Putamen (tissue), 1 donor: ENCODE measurements around the gene SHISA9.

Experiments
- DNase-seq: peaks from one replicate; pipeline ENCODE4 v3.0.0-alpha.2; 2016; ENCODE audit warnings: low spot score

SHISA9 gene

GRCh38 chr16:13076878-13077277 is 175.5 kb downstream of the SHISA9 start:
- DNase-seq, result no peak

- DNase-seq, result no peak
Measured at GRCh38 chr16:13077816-13078215, 176.4 kb downstream of the SHISA9 start.

- no peak for DNase-seq
Measured at GRCh38 chr16:13080531-13080930, 179.1 kb downstream of the SHISA9 start.

DNA sequence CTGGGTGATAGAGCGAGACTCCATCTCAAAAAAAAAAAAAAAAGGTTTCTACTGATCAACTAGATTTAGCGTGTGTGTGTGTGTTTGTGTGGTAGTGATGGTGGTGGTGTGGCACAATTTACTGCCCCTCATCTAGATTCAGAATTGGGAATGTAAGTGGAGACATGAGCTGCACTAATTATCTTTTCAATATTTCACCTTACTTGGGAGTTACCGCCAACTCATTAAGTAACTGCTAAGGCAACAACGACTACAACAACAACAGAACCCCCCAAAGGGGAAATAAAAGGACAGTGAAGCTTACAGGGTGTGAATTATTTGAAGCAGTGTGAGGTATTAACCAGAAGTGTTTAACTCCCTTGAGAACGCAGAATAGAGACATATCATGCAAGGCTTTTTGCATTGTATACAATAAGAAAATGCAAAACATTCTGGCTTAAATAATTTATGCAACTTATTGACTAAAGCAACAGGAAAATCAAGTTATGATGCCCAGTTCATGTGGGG is 180.5 kb downstream of the SHISA9 start:
- no peak for DNase-seq

DNA sequence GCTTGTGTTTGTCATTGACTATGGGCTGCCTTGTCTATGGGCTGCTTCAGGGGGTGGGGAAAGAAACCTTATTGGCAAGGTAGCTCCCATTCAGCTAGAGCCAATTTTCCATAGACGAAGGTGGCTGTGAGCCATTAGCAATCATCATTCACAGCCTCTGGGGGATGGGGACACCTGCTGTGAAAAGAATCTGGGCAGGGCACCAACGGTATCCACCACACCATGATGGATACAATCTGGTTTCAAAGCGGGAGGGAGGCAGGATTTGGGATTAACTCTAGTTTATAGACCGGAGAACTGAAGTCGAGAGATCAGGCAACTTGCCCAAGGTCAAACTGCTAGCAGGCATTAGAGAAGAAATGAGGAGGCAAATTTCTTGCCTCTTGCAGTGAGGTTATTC is 182.3 kb downstream of the SHISA9 start:
- no peak for DNase-seq

GRCh38 chr16:13084331-13084730 is 182.9 kb downstream of the SHISA9 start:
- no peak for DNase-seq

DNA sequence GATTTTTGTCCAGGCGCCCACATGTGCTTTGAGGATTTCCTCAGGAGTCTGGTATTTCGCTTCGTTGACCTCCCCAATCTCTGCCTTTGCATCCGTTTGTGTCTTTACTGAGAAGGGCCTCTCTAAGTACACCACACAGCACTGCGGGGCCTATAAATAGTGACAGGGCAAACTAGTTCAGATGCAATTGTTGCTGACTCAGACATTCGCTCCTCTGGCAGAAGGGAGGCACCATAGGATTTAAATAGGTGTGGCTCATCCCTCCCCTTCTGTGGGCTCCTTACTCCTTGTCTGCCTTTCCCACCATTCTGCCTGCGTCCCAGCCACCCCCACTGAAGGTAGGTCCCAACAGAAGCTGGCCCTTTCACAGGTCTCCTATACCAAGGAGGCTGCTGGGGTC is 192.3 kb downstream of the SHISA9 start:
- DNase-seq, result peak; percentile 52

DNA sequence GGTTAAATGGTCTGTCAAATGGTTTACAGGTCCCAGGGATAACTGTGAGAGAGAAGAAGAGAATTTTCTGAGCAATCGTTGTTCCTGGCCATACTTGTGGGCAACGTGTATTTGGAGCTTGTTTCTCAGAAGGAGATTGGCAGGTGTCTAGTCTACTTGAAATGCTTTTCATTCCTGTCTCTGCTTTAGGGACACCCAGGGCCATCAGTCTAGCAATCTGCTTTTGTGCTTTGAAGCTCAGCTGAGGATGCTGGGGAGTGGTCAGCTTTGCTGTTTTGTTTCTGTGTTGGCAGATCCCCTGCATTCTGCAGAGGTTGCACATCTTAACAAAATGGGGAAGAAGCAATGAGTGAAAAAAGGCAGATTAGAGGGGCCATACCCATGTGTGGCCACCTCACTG is 193.7 kb downstream of the SHISA9 start:
- no peak for DNase-seq

GRCh38 chr16:13098536-13098935 is 197.1 kb downstream of the SHISA9 start:
- DNase-seq, result no peak

GRCh38 chr16:13099822-13100221 is 198.4 kb downstream of the SHISA9 start:
- no peak for DNase-seq

GRCh38 chr16:13100970-13101369 is 199.6 kb downstream of the SHISA9 start:
- no peak for DNase-seq

DNA sequence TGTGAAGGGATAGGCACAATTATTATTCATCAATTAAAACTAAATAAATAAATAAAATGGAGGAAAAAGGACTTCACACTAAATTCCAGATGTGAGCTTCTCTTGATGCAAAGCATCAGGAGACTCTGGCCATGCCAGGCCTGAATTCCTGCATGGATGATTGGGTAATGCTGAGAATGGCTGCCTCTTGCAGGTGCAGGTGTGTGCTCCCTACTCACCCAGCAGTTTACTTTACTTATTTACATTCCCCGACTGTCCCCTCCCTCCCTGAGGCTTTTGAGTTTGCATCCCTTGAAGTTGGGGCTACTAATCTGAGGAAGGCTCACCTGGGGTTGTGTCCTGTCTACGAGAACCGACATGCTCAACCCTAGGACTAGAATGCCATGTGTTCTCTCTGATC is 200.4 kb downstream of the SHISA9 start:
- DNase-seq, result no peak

- no peak for DNase-seq
Measured at GRCh38 chr16:13102401-13102800, 201.0 kb downstream of the SHISA9 start.

DNA sequence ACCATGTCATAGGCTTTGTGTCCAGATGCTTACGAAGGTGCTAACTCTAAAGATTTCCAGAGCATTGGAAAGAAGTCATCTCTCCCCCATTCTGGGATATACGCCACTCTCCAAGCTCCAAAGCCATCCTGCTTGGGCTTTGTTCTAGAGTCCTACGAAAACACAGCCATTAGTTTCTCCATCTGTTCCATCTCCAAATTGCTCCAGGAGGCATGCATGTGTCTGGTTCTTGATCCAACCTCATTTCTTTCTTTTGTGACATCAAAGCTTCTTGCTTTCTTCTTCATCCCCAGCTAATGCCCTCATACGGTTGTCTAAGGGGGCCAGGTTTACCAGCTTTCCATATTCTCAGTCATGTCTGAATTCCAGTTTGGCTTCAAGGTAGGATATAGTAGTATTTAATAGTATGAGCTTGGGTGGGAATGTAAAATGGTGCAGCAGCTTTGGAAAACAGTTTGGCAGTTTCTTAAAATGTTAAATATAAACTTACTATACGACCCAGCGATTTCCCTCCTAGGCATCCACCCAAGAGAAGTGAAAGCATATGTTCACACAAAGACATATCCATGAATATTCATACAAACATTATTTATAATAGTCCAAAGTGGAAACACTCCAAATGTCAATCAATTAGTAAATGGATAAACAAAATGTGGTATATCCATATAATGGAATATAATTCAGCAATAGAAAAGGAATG is 202.6 kb downstream of the SHISA9 start:
- DNase-seq, result no peak

GRCh38 chr16:13104772-13105171 is 203.4 kb downstream of the SHISA9 start:
- DNase-seq, result no peak

DNA sequence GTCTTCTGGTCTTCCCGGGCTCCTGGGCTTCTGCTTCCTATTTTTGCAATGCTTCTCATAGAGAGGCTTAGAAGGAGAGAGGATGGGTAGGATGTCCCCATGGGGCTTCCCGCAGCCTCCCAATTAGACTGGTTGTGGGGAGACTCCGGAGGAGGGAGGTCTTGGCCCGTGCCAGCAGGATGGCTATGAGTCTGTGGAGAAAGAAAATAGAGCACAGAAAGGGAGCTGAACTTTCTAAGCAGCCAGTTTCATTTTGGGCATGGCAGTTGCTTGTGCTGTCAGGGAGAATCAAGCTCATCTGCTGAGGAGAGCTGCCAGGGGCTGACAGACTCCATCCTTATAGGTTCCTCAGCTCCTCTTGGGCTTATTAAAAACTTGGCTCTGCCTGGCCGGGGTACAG is 204.0 kb downstream of the SHISA9 start:
- DNase-seq, result no peak

GRCh38 chr16:13106464-13106863 is 205.1 kb downstream of the SHISA9 start:
- DNase-seq, result no peak

GRCh38 chr16:13108126-13108525 is 206.7 kb downstream of the SHISA9 start:
- no peak for DNase-seq

- DNase-seq, result no peak
Measured at GRCh38 chr16:13109171-13109570, 207.8 kb downstream of the SHISA9 start.

DNA sequence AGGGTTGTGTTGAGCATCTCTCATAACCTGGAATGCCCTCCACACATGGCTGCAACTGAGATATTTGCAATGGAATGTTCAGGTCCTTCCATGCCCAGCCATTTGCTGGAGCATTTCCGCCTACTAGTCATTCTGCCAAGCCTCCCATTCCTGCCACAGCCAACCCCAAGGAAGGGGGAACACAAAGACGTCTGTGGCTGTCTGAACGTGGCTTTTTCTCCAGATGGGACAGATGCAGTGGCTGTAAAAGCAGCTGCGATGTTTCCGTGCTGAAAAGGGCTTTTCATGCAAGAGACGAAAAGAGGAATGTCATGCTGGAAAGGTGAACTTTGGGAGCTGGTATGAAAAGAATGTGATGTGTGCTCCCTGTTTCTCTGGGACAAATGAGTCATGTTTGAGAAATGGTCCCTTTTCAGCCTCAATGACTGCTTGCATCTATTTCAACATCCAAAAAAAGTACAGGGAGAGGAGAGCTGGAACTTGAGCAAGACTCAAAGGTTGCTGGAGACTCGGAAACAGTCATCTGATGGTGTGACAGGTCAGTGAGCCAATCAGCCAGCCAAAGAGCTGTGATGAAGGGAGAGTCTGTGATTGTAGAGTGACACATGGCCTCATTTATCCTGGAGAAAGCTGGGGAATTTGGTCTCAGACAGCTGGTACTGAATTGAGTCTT is 208.9 kb downstream of the SHISA9 start:
- peak; percentile 6 for DNase-seq

DNA sequence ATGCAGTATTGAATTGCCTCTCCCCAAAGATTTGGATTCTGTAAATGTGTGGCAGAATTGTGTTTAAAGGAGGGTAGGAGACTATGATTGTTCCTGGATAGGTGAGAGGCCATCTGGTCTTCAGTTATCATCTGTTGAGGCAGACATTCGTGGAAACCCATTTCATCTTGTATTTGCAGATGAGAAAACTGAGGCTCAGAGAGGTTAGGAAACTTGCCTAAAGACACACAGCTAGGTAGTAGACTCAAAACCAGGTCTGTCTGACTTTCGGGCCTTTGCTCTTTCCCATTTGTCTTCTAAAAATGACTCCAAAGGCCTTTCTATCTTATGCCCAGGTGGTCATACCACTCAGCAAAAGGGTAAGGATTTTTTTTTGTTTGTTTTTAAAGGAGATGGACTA is 210.3 kb downstream of the SHISA9 start:
- no peak for DNase-seq

GRCh38 chr16:13113741-13114140 is 212.3 kb downstream of the SHISA9 start:
- DNase-seq, result no peak

DNA sequence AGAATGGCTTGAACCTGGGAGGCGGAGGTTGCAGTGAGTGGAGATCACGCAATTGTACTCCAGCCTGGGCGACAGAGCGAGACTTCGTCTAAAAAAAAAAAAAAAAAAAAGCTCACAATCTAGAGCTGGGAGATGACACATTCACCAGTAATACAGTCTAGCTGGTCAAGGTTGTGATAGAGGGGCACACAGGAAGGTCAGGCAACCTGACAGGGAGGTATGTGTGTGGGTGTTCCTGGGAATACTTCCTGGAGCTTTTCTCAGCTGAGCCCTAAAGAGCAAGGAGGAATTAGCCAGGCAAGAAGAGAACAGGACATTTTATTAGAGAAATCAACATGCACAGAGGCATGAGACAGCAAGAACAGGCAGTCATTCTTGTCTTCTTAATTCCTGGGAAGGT is 216.7 kb downstream of the SHISA9 start:
- DNase-seq, result no peak

- DNase-seq, result no peak
Measured at GRCh38 chr16:13120091-13120490, 218.7 kb downstream of the SHISA9 start.
